HUES48 (cell line): ENCODE results near the gene BRD9.
A peak's percentile ranks its signal among the peaks of the same experiment; 100 is the strongest.

Source experiments
- H3K27ac ChIP-seq: one replicate; pipeline ENCODE4 v1.7.0; 2013; ENCODE audit warnings: low read depth, low read length, inconsistent platforms
- H3K27me3 ChIP-seq: 2 replicates; pipeline ENCODE4 v1.6.1; 2013; ENCODE audit warnings: mild to moderate bottlenecking, low read length; ENCODE audit not compliant: control insufficient read depth, insufficient read depth
- H3K36me3 ChIP-seq: 2 replicates; pipeline ENCODE4 v1.6.1; 2013; ENCODE audit warnings: low read length; ENCODE audit not compliant: control insufficient read depth, insufficient read depth
- H3K4me1 ChIP-seq: 2 replicates; pipeline ENCODE4 v1.6.1; 2013; ENCODE audit warnings: mild to moderate bottlenecking, low read length; ENCODE audit not compliant: control insufficient read depth, insufficient read depth
- H3K4me3 ChIP-seq: 2 replicates; pipeline ENCODE4 v1.5.1; 2013; ENCODE audit warnings: mild to moderate bottlenecking, low read depth, low read length
- H3K9ac ChIP-seq: 2 replicates; pipeline ENCODE4 v1.6.1; 2013; ENCODE audit warnings: mild to moderate bottlenecking, low read depth, low read length, moderate library complexity
- H3K9me3 ChIP-seq: 2 replicates; pipeline ENCODE4 v1.6.1; 2013; ENCODE audit warnings: low read length; ENCODE audit not compliant: control insufficient read depth, insufficient read depth

Gene BRD9

DNA sequence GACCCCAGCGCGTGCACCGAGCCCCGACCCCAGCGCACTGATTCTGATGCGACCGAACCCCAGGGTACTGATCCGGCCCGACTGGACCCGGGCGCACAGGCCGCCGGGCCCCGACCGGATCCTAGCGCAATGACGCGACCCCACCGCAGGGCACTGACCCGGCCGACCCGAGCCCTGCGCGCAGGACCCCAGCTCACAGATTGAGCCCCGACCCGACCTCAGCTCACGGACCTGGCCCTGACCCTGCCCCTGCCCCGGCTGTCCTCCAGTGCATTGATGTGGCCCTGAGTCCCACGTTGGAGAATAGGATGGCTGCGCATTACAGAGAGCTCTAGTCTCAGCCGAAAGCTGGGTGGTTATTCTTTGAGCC is 521 bp upstream of the BRD9 start:
- Histone ChIP-seq H3K27me3 (no peaks in the 10 kb centered on the region), H3K4me3 (peak overlapping the region; percentile 89), H3K36me3 (peaks cover 66% of the 10 kb centered on the region), H3K9ac (peak overlapping the region; percentile 94), H3K27ac (peak overlapping the region; percentile 91), H3K4me1 (peaks cover 9% of the 10 kb centered on the region; the same call in 1 of the 2 replicates), H3K9me3 (no peaks in the 10 kb centered on the region)

GRCh38 chr5:891837-892393 is 686 bp downstream of the BRD9 start:
- H3K9ac ChIP-seq = peak overlapping the region; percentile 94
- H3K27ac ChIP-seq = peak overlapping the region; percentile 91
- no peaks in the 10 kb centered on the region for H3K9me3 ChIP-seq
- H3K27me3 ChIP-seq = no peaks in the 10 kb centered on the region
- H3K4me3 ChIP-seq = peak overlapping the region; percentile 89
- peaks cover 77% of the 10 kb centered on the region for H3K36me3 ChIP-seq
- H3K4me1 ChIP-seq = peaks cover 9% of the 10 kb centered on the region; the same call in 1 of the 2 replicates

GRCh38 chr5:891117-891836 is 1.3 kb downstream of the BRD9 start:
- no peaks in the 10 kb centered on the region for H3K9me3 ChIP-seq
- peaks cover 77% of the 10 kb centered on the region for H3K36me3 ChIP-seq
- H3K27ac ChIP-seq = peak overlapping the region; percentile 91
- no peaks in the 10 kb centered on the region for H3K27me3 ChIP-seq
- peak overlapping the region; percentile 89 for H3K4me3 ChIP-seq
- H3K4me1 ChIP-seq = peaks cover 9% of the 10 kb centered on the region; the same call in 1 of the 2 replicates
- H3K9ac ChIP-seq = peak overlapping the region; percentile 94

DNA sequence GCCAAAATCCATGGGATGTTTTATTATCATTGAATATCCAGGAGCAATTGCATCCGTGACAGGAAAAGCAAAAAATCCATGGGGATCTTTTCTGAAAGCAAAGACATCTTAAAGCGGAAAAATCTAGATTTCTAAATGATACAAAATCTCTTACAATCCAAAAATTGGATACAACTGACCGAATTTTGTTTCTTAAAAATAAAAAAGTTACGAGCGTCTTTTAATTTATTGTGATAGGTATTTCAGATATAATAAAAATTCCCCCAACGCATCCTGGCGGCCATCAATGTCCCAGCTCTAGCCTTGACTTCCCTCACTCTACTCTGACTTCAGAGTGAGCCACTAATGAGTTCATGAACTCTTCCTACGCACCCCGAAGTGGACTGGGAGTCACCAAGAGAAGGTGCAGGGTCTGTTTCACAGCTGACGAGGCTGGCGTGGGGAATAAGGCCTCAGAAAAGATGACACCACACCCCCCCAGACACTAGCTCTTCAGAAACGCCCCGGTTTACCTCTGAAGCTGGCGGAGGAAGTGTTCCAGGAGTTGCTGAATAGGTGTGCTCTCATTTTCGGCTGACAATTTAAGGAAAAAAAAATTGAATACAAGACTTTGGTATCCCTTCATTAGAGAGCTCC is 3.4 kb downstream of the BRD9 start:
- Histone ChIP-seq H3K27me3 (no peaks in the 10 kb centered on the region), H3K4me3 (no peak overlapping the region), H3K9ac (no peak overlapping the region), H3K9me3 (no peaks in the 10 kb centered on the region), H3K27ac (no peak overlapping the region), H3K4me1 (peaks cover 9% of the 10 kb centered on the region; the same call in 1 of the 2 replicates), H3K36me3 (peaks cover 77% of the 10 kb centered on the region)

- Histone ChIP-seq H3K4me3 (no peak overlapping the region), H3K36me3 (peaks cover 77% of the 10 kb centered on the region), H3K27me3 (no peaks in the 10 kb centered on the region), H3K9ac (no peak overlapping the region), H3K27ac (no peak overlapping the region), H3K9me3 (no peaks in the 10 kb centered on the region), H3K4me1 (peaks cover 3% of the 10 kb centered on the region; the same call in 1 of the 2 replicates)
Observed at GRCh38 chr5:888638-889035, 4.0 kb downstream of the BRD9 start.

- Histone ChIP-seq H3K36me3 (peaks cover 81% of the 10 kb centered on the region), H3K27ac (no peak overlapping the region), H3K4me1 (no peaks in the 10 kb centered on the region), H3K9ac (no peak overlapping the region), H3K9me3 (no peaks in the 10 kb centered on the region), H3K4me3 (no peak overlapping the region), H3K27me3 (no peaks in the 10 kb centered on the region)
Observed at GRCh38 chr5:887947-888637, 4.5 kb downstream of the BRD9 start.

DNA sequence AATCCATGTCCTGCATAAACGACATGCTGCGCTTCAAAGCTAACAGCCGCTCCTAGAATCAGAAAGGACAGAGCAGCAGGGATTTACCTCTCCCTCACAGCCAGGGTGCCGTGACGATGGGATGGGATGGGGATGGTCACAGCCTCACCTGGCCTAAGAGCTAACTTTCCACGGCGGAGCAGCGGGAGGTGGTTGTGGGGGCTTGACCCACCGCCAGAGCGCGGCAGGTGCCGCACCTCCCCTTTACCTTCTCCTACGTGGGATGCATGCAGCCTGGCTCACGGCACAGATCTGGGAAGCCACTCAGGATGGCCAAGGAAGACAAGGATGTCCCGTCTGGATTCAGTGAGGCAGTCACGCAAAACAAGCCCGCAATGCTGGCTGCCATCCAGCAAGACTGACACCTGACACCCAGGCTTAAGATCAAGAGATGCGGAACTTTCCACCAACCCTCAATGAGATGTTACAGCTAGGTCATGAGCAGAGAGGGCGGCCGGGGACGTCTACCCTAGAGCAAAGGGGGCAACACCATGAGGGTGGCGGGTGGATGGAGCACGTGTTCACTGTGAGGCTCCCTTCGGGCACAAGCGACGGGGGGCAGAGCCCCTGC is 5.8 kb downstream of the BRD9 start:
- Histone ChIP-seq H3K27ac (no peak overlapping the region), H3K36me3 (peaks cover 94% of the 10 kb centered on the region), H3K4me3 (no peak overlapping the region), H3K27me3 (no peaks in the 10 kb centered on the region), H3K4me1 (no peaks in the 10 kb centered on the region), H3K9ac (no peak overlapping the region), H3K9me3 (no peaks in the 10 kb centered on the region)

DNA sequence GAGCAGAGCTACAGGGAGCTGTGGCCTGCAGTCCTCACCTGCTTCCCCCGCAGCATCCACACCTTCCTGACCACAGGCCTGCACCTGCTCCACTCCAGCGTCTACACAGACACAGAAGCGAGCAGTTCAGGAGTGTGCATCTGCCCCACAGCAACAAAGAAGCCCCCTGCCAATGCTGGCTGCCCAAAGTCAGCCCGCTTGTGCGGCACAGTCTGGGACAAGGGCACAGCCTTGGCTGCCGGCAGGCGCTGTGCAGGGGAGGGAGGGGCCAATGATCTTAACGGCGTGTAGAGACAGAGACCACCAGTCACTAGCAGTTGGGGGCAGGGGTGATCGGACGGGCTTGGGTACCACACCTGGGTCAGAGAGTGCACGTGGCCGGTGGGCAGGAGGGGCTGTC is 6.6 kb downstream of the BRD9 start:
- H3K36me3 ChIP-seq = peaks cover 100% of the 10 kb centered on the region
- H3K9me3 ChIP-seq = no peaks in the 10 kb centered on the region
- H3K4me3 ChIP-seq = no peak overlapping the region
- H3K4me1 ChIP-seq = no peaks in the 10 kb centered on the region
- H3K27ac ChIP-seq = no peak overlapping the region
- no peak overlapping the region for H3K9ac ChIP-seq
- no peaks in the 10 kb centered on the region for H3K27me3 ChIP-seq

DNA sequence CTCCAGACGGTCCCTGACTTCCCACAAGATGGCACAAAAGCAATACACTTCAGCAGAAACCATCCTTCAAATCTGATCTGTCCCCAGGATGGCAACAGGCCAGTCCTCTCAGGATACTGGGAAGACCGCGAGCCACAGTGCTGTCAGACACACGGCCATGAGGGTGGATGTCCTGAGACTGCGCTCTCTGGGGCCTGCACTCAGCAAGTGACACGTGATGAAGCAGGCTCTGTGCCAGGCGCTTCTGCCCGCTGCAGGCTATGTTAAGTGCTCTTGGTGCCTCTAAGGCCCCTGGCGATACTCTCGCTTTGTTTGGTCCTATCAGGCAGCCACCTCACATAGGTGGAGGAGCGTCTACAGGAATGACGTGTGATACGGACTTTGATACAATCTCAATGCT is 7.1 kb downstream of the BRD9 start:
- no peak overlapping the region for H3K27ac ChIP-seq
- H3K4me1 ChIP-seq = no peaks in the 10 kb centered on the region
- H3K9me3 ChIP-seq = no peaks in the 10 kb centered on the region
- no peaks in the 10 kb centered on the region for H3K27me3 ChIP-seq
- peaks cover 100% of the 10 kb centered on the region for H3K36me3 ChIP-seq
- no peak overlapping the region for H3K9ac ChIP-seq
- H3K4me3 ChIP-seq = no peak overlapping the region

DNA sequence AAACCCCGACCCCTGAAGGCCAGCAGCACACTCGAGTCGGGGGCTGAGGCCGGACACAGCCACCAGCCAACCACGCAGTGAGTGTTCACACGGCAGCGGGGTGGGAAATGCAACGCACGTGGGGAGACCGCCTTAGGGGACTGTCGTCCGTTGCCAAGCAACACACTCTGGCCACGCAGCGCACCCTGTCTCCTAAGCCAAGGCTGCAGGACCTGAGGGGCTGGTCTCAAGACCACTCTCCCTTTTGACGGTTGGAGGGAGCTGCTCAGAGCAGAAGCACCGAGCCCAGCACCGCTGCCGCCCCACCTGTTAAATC is 7.5 kb downstream of the BRD9 start:
- H3K27ac ChIP-seq = no peak overlapping the region
- H3K9ac ChIP-seq = no peak overlapping the region
- H3K27me3 ChIP-seq = no peaks in the 10 kb centered on the region
- H3K36me3 ChIP-seq = peaks cover 98% of the 10 kb centered on the region
- H3K4me1 ChIP-seq = no peaks in the 10 kb centered on the region
- H3K4me3 ChIP-seq = no peak overlapping the region
- no peaks in the 10 kb centered on the region for H3K9me3 ChIP-seq
